HFF-Myc (cell line): ENCODE measurements around the gene SLC25A17.
"Not testable (repeated sequence)": the region's sequence is repeated elsewhere in the genome, so short reads cannot be mapped to it uniquely, and the experiment has no call there.

ENCODE experiments used
- DNase-seq: peaks from one replicate; pipeline ENCODE4 v3.0.0-alpha.2; 2011; ENCODE audit warnings: low read depth; ENCODE audit errors: extremely low read depth
- H3K4me3 ChIP-seq: replicated peaks from 2 replicates; pipeline ENCODE4 v1.5.1; 2011; ENCODE audit warnings: low read depth, mild to moderate bottlenecking, control low read depth, low read length
- TF ChIP-seq, protein P1 (sequence below): IDR thresholded peaks from 2 replicates; pipeline ENCODE4 v1.5.1; 2012; ENCODE audit warnings: mild to moderate bottlenecking, low read depth, low read length, control low read depth; ENCODE audit errors: missing control alignments

SLC25A17 gene

GRCh38 chr22:40856513-40857308, 37.6 kb upstream of the SLC25A17 start, which contains the start of the genes ST13 and XPNPEP3:
ST13 (minus strand) TSS chr22:40856639; CDS start chr22:40856540, 99 bp downstream.
XPNPEP3 (plus strand) TSS chr22:40857148; CDS start chr22:40857182, 34 bp downstream.
- TF ChIP-seq, protein P1, sequence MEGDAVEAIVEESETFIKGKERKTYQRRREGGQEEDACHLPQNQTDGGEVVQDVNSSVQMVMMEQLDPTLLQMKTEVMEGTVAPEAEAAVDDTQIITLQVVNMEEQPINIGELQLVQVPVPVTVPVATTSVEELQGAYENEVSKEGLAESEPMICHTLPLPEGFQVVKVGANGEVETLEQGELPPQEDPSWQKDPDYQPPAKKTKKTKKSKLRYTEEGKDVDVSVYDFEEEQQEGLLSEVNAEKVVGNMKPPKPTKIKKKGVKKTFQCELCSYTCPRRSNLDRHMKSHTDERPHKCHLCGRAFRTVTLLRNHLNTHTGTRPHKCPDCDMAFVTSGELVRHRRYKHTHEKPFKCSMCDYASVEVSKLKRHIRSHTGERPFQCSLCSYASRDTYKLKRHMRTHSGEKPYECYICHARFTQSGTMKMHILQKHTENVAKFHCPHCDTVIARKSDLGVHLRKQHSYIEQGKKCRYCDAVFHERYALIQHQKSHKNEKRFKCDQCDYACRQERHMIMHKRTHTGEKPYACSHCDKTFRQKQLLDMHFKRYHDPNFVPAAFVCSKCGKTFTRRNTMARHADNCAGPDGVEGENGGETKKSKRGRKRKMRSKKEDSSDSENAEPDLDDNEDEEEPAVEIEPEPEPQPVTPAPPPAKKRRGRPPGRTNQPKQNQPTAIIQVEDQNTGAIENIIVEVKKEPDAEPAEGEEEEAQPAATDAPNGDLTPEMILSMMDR = peak; percentile 23
- peak; percentile 84 for DNase-seq
- peak within 1 kb of the TSS; percentile 87 for H3K4me3 ChIP-seq

DNA sequence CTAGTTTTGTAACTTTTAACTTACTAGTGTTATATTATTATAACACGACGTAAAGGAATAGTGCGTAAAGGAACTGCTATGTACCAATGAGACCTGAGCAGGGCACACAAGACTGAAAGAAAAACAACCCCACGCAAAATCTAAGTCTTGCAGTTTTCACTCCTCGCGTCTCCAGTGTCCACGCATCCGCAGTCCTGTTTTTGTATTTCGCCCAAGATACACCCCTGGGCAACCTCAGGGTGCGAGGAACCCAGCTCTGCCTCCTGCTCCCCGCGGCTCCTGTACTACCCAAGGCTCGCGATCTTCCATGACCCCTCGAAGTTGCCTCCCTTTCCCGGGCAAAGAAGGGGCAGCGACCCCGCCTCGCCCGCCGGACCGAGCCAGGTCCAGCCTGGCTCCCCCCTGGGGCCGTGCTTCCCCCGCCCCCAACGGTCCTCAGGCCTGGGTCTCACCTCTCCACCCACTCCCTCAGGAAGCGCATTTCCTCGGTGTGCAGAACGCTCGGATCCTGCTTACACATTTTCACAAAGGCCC, 36.9 kb upstream of the SLC25A17 start:
- H3K4me3 ChIP-seq = peak overlapping the region; percentile 87
- DNase-seq = no peak
- TF ChIP-seq, protein P1 = no peak

DNA sequence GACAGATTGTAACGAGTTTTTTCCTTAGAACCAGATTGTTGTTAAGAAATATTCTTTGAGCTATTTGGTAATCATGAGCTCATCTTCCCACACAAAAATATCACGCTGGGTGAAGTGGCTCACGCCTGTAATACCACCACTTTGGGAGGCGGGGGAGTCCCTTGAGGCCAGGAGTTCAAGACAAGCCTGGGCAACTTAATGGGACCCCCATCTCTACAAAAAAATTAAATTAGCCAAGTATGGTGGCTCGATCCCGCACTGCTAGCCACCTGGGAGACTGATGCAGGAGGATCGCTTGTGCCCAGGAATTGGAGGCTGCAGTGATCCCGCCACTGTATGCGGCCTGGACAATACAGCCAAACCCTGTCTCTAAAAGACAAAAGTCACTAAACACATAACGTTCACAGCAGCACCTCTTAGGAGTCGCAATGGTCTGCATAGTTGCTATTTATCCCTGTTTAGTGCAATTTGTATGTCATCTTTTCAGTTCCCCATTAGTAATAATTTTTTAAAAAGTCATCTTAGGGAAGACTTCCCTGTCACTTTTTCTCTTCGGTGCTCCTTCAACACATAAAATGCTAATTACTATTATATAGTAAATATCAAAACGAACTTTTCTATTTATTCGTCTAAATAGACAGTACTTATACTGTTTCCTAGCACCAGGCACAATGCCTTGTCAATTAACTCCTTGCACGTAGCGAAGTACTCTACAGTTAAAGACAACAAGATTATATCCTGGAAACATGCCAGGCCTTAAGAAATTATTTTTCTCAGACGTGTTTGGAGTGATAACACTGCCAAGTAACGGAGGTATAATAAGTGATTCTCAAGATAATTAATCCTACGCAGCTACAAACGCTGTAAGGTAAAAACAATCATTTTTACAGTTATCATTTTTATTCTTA, 36.2 kb upstream of the SLC25A17 start:
- no peak for DNase-seq
- peak overlapping the region; percentile 87 for H3K4me3 ChIP-seq
- TF ChIP-seq, protein P1 = no peak

- TF ChIP-seq, protein P1 = no peak
- DNase-seq = no peak
Observed at GRCh38 chr22:40853961-40854360, 34.8 kb upstream of the SLC25A17 start.

GRCh38 chr22:40853333-40853732, 34.2 kb upstream of the SLC25A17 start:
- DNase-seq = no peak
- peak overlapping the region; percentile 87 for H3K4me3 ChIP-seq
- TF ChIP-seq, protein P1 = no peak

More at GRCh38 chr22:40853961-40854360, 34.8 kb upstream of the SLC25A17 start:
- peak overlapping the region; percentile 87 for H3K4me3 ChIP-seq

DNA sequence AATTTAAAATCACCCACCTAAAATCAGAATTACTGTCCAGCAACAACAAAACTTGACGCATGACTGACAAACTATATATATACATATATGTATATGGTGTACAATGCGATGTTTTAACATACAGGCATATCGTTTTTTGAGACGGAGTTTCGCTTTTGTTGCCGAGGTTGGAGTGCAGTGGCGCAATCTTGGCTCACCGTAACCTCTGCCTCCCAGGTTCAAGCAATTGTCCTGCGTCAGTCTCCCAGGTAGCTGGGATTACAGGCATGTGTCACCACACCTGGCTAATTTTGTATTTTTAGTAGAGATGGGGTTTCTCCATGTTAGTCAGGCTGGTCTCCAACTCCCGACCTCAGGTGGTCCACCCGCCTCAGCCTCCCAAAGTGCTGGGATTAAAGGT, 26.7 kb upstream of the SLC25A17 start:
- DNase-seq, H3K4me3 ChIP-seq: not testable (repeated sequence)
